ENCODE results near the gene VOPP1. TPM values are rescaled to one million over a fixed set of nuclear protein-coding genes. Genes with fewer than 3 reads are reported as not detected.

VOPP1 gene
- total RNA-seq, 3 donors from 2014 or later: 28.2 to 42.6 (median 40.8) TPM

GRCh38 chr7:55483046-55483445 lies 89.3 kb downstream of the VOPP1 start:
- DNase-seq (ENCODE audit: low spot score in 2 of 2): no peak
- Histone ChIP-seq H3K27me3 (no peaks in the 10 kb centered on the region), H3K36me3 (no peaks in the 10 kb centered on the region), H3K27ac (no peak overlapping the region), H3K4me1 (no peaks in the 10 kb centered on the region), H3K9me3 (no peaks in the 10 kb centered on the region), H3K4me3 (no peak overlapping the region)
- intact Hi-C loops (cut with DNase I; ENCODE audit: low total_unique reads): no loop called here
- TF ChIP-seq CTCF (IDR thresholded peaks at IDR 0.05) (no peak), POLR2A (IDR thresholded peaks at IDR 0.05) (no peak), POLR2AphosphoS5 (IDR thresholded peaks at IDR 0.05) (no peak)

GRCh38 chr7:55481155-55481554 lies 91.1 kb downstream of the VOPP1 start:
- H3K4me1 ChIP-seq: no peaks in the 10 kb centered on the region
- intact Hi-C loops (cut with DNase I; ENCODE audit: low total_unique reads): no loop called here
- no peak overlapping the region for H3K4me3 ChIP-seq
- no peak for TF ChIP-seq CTCF (IDR thresholded peaks at IDR 0.05)
- no peak for TF ChIP-seq POLR2A (IDR thresholded peaks at IDR 0.05)
- TF ChIP-seq POLR2AphosphoS5 (IDR thresholded peaks at IDR 0.05): no peak
- no peaks in the 10 kb centered on the region for H3K36me3 ChIP-seq
- H3K27ac ChIP-seq: no peak overlapping the region
- H3K27me3 ChIP-seq: no peaks in the 10 kb centered on the region
- no peak for DNase-seq (ENCODE audit: low spot score in 2 of 2)
- no peaks in the 10 kb centered on the region for H3K9me3 ChIP-seq

- intact Hi-C loops (cut with DNase I; ENCODE audit: low total_unique reads): no loop called here
- no peak overlapping the region for H3K4me3 ChIP-seq
- DNase-seq (ENCODE audit: low spot score in 2 of 2): no peak
- H3K4me1 ChIP-seq: no peaks in the 10 kb centered on the region
- H3K36me3 ChIP-seq: no peaks in the 10 kb centered on the region
- no peaks in the 10 kb centered on the region for H3K27me3 ChIP-seq
- no peak overlapping the region for H3K27ac ChIP-seq
- TF ChIP-seq CTCF (IDR thresholded peaks at IDR 0.05) (no peak), POLR2AphosphoS5 (IDR thresholded peaks at IDR 0.05) (no peak), POLR2A (IDR thresholded peaks at IDR 0.05) (no peak)
- H3K9me3 ChIP-seq: no peaks in the 10 kb centered on the region
These were observed 93.6 kb downstream of the VOPP1 start for GRCh38 chr7:55478700-55479099.

- no peak for DNase-seq (ENCODE audit: low spot score in 2 of 2)
- H3K4me1 ChIP-seq: no peaks in the 10 kb centered on the region
- intact Hi-C loops (cut with DNase I; ENCODE audit: low total_unique reads): no loop called here
- H3K27me3 ChIP-seq: no peaks in the 10 kb centered on the region
- TF ChIP-seq CTCF (IDR thresholded peaks at IDR 0.05) (no peak), POLR2AphosphoS5 (IDR thresholded peaks at IDR 0.05) (no peak), POLR2A (IDR thresholded peaks at IDR 0.05) (no peak)
- no peak overlapping the region for H3K27ac ChIP-seq
- H3K4me3 ChIP-seq: no peak overlapping the region
- H3K9me3 ChIP-seq: no peaks in the 10 kb centered on the region
- H3K36me3 ChIP-seq: no peaks in the 10 kb centered on the region
These were observed 94.4 kb downstream of the VOPP1 start for GRCh38 chr7:55477781-55478374.

- Histone ChIP-seq H3K27ac (no peak overlapping the region), H3K4me3 (no peak overlapping the region), H3K27me3 (no peaks in the 10 kb centered on the region), H3K36me3 (no peaks in the 10 kb centered on the region), H3K9me3 (no peaks in the 10 kb centered on the region), H3K4me1 (no peaks in the 10 kb centered on the region)
- intact Hi-C loops (cut with DNase I; ENCODE audit: low total_unique reads): no loop called here
- TF ChIP-seq POLR2AphosphoS5 (IDR thresholded peaks at IDR 0.05) (no peak), CTCF (IDR thresholded peaks at IDR 0.05) (no peak), POLR2A (IDR thresholded peaks at IDR 0.05) (no peak)
- no peak for DNase-seq (ENCODE audit: low spot score in 2 of 2)
These were observed 95.2 kb downstream of the VOPP1 start for GRCh38 chr7:55476852-55477780.
